ENCODE data around the gene SNX9. TPM values are rescaled to one million over a fixed set of nuclear protein-coding genes. Genes with fewer than 3 reads are reported as not detected.
"Not testable (repeated sequence)": the region's sequence is repeated elsewhere in the genome, so short reads cannot be mapped to it uniquely, and the experiment has no call there.

SNX9 gene
- total RNA-seq, 1 experiment from 2014 or later: not detected

DNA sequence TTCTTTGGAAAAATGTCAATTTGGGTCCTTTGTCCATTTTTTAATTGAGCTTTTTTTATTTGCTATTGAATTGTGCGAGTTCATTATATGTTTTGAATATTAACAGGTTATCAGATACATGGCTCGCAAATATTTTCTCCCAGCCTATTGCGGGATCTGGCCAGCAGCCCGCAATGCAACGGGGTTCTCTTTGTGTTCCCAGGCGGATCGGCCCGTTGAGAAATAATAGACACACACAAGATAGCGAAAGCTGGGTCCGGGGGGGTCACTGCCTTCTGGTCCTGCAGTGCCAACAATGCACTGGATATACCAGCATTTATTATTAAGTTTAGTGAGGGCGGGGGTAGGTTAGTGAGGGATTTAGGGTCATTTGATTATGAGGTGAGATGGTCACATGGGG, 77.2 kb downstream of the SNX9 start:
- not testable (repeated sequence) for H3K9ac ChIP-seq (ENCODE audit: low read length); H4K20me1 ChIP-seq (ENCODE audit: insufficient read depth, low read depth, low read length); H3K4me1 ChIP-seq (ENCODE audit: low read length); H3K9me3 ChIP-seq (ENCODE audit: low read length); H3K27me3 ChIP-seq (ENCODE audit: low read length); H3K4me2 ChIP-seq (ENCODE audit: low read depth, low read length, poor library complexity, severe bottlenecking); DNase-seq; H3K36me3 ChIP-seq (ENCODE audit: insufficient read depth, low read length); H3K27ac ChIP-seq (ENCODE audit: low read length); H3K79me2 ChIP-seq (ENCODE audit: low read length); H3K4me3 ChIP-seq (ENCODE audit: low read length); H3K9me2 ChIP-seq (replicated peaks; ENCODE audit: insufficient read depth, low read length); H2AFZ ChIP-seq (ENCODE audit: low read length)

DNA sequence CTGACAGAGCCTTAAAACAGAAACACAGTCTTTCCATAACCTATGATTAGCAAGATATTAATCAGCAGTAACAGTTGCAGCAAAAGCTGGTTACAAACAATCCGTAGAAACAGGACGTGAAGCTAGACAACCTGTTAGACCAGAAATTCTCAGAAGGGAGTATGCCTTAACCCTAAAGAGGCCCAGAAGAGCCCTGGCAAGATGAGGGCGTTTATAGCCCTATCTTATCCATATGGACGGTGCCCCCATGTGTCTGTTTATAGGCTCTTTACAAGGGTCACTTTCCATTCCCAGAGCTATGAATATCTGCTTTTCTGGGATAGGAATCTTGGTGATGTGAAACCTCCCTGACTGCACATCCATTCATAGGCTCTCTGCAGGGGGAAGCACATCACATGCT, 77.7 kb downstream of the SNX9 start:
- not testable (repeated sequence) for H3K36me3 ChIP-seq (ENCODE audit: insufficient read depth, low read length); H3K27me3 ChIP-seq (ENCODE audit: low read length); H3K9me2 ChIP-seq (replicated peaks; ENCODE audit: insufficient read depth, low read length); H3K79me2 ChIP-seq (ENCODE audit: low read length); H3K9me3 ChIP-seq (ENCODE audit: low read length); H3K4me3 ChIP-seq (ENCODE audit: low read length); H4K20me1 ChIP-seq (ENCODE audit: insufficient read depth, low read depth, low read length); H2AFZ ChIP-seq (ENCODE audit: low read length); H3K4me2 ChIP-seq (ENCODE audit: low read depth, low read length, poor library complexity, severe bottlenecking); H3K4me1 ChIP-seq (ENCODE audit: low read length); H3K9ac ChIP-seq (ENCODE audit: low read length); DNase-seq; H3K27ac ChIP-seq (ENCODE audit: low read length)

- Histone ChIP-seq H3K9ac (ENCODE audit: low read length) (no peak overlapping the region), H3K9me3 (ENCODE audit: low read length) (no peaks in the 10 kb centered on the region), H3K4me3 (ENCODE audit: low read length) (no peak overlapping the region), H3K4me1 (ENCODE audit: low read length) (peaks cover 8% of the 10 kb centered on the region), H3K4me2 (ENCODE audit: low read depth, low read length, poor library complexity, severe bottlenecking) (no peak overlapping the region), H4K20me1 (ENCODE audit: insufficient read depth, low read depth, low read length) (no peaks in the 10 kb centered on the region), H3K9me2 (replicated peaks; ENCODE audit: insufficient read depth, low read length) (no peaks in the 10 kb centered on the region), H3K27ac (ENCODE audit: low read length) (no peak overlapping the region), H3K36me3 (ENCODE audit: insufficient read depth, low read length) (no peaks in the 10 kb centered on the region), H3K27me3 (ENCODE audit: low read length) (no peaks in the 10 kb centered on the region), H2AFZ (ENCODE audit: low read length) (no peak overlapping the region), H3K79me2 (ENCODE audit: low read length) (no peaks in the 10 kb centered on the region)
- no peak for DNase-seq
Measured at GRCh38 chr6:157904999-157905398, 82.0 kb downstream of the SNX9 start.

- no peak for DNase-seq
- Histone ChIP-seq H3K36me3 (ENCODE audit: insufficient read depth, low read length) (no peaks in the 10 kb centered on the region), H3K4me2 (ENCODE audit: low read depth, low read length, poor library complexity, severe bottlenecking) (no peak overlapping the region), H3K4me3 (ENCODE audit: low read length) (no peak overlapping the region), H3K9ac (ENCODE audit: low read length) (no peak overlapping the region), H3K9me3 (ENCODE audit: low read length) (no peaks in the 10 kb centered on the region), H3K79me2 (ENCODE audit: low read length) (no peaks in the 10 kb centered on the region), H3K4me1 (ENCODE audit: low read length) (peaks cover 8% of the 10 kb centered on the region), H3K9me2 (replicated peaks; ENCODE audit: insufficient read depth, low read length) (no peaks in the 10 kb centered on the region), H3K27ac (ENCODE audit: low read length) (no peak overlapping the region), H4K20me1 (ENCODE audit: insufficient read depth, low read depth, low read length) (no peaks in the 10 kb centered on the region), H2AFZ (ENCODE audit: low read length) (no peak overlapping the region), H3K27me3 (ENCODE audit: low read length) (no peaks in the 10 kb centered on the region)
Measured at GRCh38 chr6:157905590-157906342, 82.7 kb downstream of the SNX9 start.

GRCh38 chr6:157906537-157907061, 83.6 kb downstream of the SNX9 start:
- H3K4me2 ChIP-seq (ENCODE audit: low read depth, low read length, poor library complexity, severe bottlenecking): no peak overlapping the region
- H3K36me3 ChIP-seq (ENCODE audit: insufficient read depth, low read length): no peaks in the 10 kb centered on the region

GRCh38 chr6:157907651-157908050, 84.6 kb downstream of the SNX9 start:
- Histone ChIP-seq H3K4me1 (ENCODE audit: low read length) (peaks cover 8% of the 10 kb centered on the region), H3K4me2 (ENCODE audit: low read depth, low read length, poor library complexity, severe bottlenecking) (no peak overlapping the region), H3K9me2 (replicated peaks; ENCODE audit: insufficient read depth, low read length) (no peaks in the 10 kb centered on the region), H4K20me1 (ENCODE audit: insufficient read depth, low read depth, low read length) (no peaks in the 10 kb centered on the region), H3K9ac (ENCODE audit: low read length) (no peak overlapping the region), H3K27me3 (ENCODE audit: low read length) (no peaks in the 10 kb centered on the region), H3K4me3 (ENCODE audit: low read length) (no peak overlapping the region), H3K9me3 (ENCODE audit: low read length) (no peaks in the 10 kb centered on the region), H3K79me2 (ENCODE audit: low read length) (no peaks in the 10 kb centered on the region), H2AFZ (ENCODE audit: low read length) (no peak overlapping the region), H3K36me3 (ENCODE audit: insufficient read depth, low read length) (no peaks in the 10 kb centered on the region), H3K27ac (ENCODE audit: low read length) (no peak overlapping the region)
- no peak for DNase-seq

More at GRCh38 chr6:157906537-157907061, 83.6 kb downstream of the SNX9 start:
- no peaks in the 10 kb centered on the region for H3K79me2 ChIP-seq (ENCODE audit: low read length)
- no peak overlapping the region for H3K9ac ChIP-seq (ENCODE audit: low read length)
- H3K9me3 ChIP-seq (ENCODE audit: low read length): no peaks in the 10 kb centered on the region
- no peaks in the 10 kb centered on the region for H3K27me3 ChIP-seq (ENCODE audit: low read length)
- no peaks in the 10 kb centered on the region for H4K20me1 ChIP-seq (ENCODE audit: insufficient read depth, low read depth, low read length)
- H3K27ac ChIP-seq (ENCODE audit: low read length): no peak overlapping the region
- H2AFZ ChIP-seq (ENCODE audit: low read length): no peak overlapping the region
- no peaks in the 10 kb centered on the region for H3K9me2 ChIP-seq (replicated peaks; ENCODE audit: insufficient read depth, low read length)
- DNase-seq: no peak
- H3K4me1 ChIP-seq (ENCODE audit: low read length): peaks cover 8% of the 10 kb centered on the region
- no peak overlapping the region for H3K4me3 ChIP-seq (ENCODE audit: low read length)

- H3K9ac ChIP-seq (ENCODE audit: low read length): no peak overlapping the region
- no peaks in the 10 kb centered on the region for H3K36me3 ChIP-seq (ENCODE audit: insufficient read depth, low read length)
- H2AFZ ChIP-seq (ENCODE audit: low read length): no peak overlapping the region
Measured at GRCh38 chr6:157908369-157909281, 85.6 kb downstream of the SNX9 start.

DNA sequence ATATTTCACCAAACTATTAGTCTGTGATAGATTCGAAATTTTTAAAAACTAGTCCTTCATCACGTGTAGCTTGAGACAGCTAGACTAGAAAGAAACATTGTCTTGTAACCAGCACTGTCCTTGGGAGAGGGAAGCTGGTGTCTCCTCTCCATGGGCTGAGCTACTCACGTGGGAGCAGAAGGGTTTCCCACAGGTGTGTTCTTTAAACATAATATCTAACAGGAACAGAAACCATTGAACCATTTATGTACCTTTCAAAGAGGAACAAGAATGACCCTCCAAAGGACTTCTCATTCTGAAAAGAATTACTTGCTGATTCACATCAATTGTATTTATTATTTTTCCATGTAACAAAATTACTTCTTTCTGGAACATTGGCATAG, 86.2 kb downstream of the SNX9 start:
- no peak overlapping the region for H3K9ac ChIP-seq (ENCODE audit: low read length)
- no peaks in the 10 kb centered on the region for H3K9me3 ChIP-seq (ENCODE audit: low read length)
- peaks cover 8% of the 10 kb centered on the region for H3K4me1 ChIP-seq (ENCODE audit: low read length)
- H2AFZ ChIP-seq (ENCODE audit: low read length): no peak overlapping the region
- DNase-seq: no peak
- no peak overlapping the region for H3K4me3 ChIP-seq (ENCODE audit: low read length)
- H3K27me3 ChIP-seq (ENCODE audit: low read length): no peaks in the 10 kb centered on the region
- H3K4me2 ChIP-seq (ENCODE audit: low read depth, low read length, poor library complexity, severe bottlenecking): no peak overlapping the region
- H4K20me1 ChIP-seq (ENCODE audit: insufficient read depth, low read depth, low read length): no peaks in the 10 kb centered on the region
- H3K27ac ChIP-seq (ENCODE audit: low read length): no peak overlapping the region
- H3K9me2 ChIP-seq (replicated peaks; ENCODE audit: insufficient read depth, low read length): no peaks in the 10 kb centered on the region
- no peaks in the 10 kb centered on the region for H3K36me3 ChIP-seq (ENCODE audit: insufficient read depth, low read length)
- H3K79me2 ChIP-seq (ENCODE audit: low read length): no peaks in the 10 kb centered on the region

More at GRCh38 chr6:157908369-157909281, 85.6 kb downstream of the SNX9 start:
- no peaks in the 10 kb centered on the region for H3K27me3 ChIP-seq (ENCODE audit: low read length)
- H3K9me3 ChIP-seq (ENCODE audit: low read length): no peaks in the 10 kb centered on the region
- no peaks in the 10 kb centered on the region for H4K20me1 ChIP-seq (ENCODE audit: insufficient read depth, low read depth, low read length)
- no peak overlapping the region for H3K27ac ChIP-seq (ENCODE audit: low read length)
- no peak overlapping the region for H3K4me2 ChIP-seq (ENCODE audit: low read depth, low read length, poor library complexity, severe bottlenecking)
- peaks cover 8% of the 10 kb centered on the region for H3K4me1 ChIP-seq (ENCODE audit: low read length)
- no peaks in the 10 kb centered on the region for H3K9me2 ChIP-seq (replicated peaks; ENCODE audit: insufficient read depth, low read length)
- no peak overlapping the region for H3K4me3 ChIP-seq (ENCODE audit: low read length)
- no peaks in the 10 kb centered on the region for H3K79me2 ChIP-seq (ENCODE audit: low read length)
- DNase-seq: no peak

Data from Karpas-422 (cell line).